DMS 273 treated with DMSO at 0.1 percent for 48 hours (cell line): ENCODE measurements around the gene SNCA.

Experiments
- DNase-seq: peaks from one replicate; lab custom pipeline; 2025; lab: John Stamatoyannopoulos, UW

The SNCA gene

DNA sequence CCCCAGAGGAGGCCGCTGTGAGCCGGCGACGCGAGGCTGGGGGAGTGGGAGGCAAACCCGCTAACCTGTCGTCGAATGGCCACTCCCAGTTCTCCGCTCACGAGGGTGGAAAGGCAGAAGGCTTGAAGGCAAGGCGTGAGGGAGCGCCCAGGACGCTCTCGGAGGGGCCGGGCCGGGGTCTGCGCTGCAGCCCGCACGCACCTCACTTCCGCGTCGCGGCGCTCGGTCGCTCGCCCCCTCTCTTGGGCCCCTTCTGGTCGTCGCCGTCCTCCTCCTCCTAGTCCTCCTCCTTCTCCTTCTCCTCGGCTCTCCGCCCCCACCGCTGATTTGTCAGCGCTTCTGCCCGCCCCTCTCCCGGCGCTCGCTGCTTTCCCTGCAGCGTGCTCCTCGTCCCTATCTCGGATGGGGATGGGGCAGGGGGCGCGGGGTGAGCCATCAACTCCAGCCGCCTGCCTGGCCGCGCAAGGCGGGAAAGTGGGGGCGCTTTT lies at the start of gene SNCA:
SNCA (minus strand) TSS at position 265 of the 488 bp plus-strand sequence. CDS start 1,494 bp downstream, outside the sequence.
- peak; percentile 59 for DNase-seq

DNA sequence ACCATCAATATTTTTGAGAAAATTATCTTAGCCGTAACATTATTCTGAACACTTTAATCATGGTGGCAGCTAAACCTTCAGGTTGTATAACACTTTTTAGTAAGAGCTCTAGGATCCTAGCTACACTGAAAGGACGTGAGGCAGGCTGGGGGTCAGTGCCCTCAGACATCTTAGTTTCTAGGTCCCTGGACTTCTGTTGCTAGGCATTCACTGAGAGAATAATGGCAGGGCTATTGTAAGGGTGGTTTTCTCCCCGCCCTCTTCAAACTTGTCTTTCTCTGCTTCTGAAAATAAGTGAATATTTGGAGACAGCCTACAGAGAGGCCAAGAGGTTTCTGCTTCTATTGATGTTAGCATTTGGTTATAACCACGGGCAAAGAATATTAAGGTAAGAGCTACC lies 42.3 kb upstream of the SNCA start:
- no peak for DNase-seq

GRCh38 chr4:89878611-89879010 lies 41.6 kb upstream of the SNCA start:
- no peak for DNase-seq

DNA sequence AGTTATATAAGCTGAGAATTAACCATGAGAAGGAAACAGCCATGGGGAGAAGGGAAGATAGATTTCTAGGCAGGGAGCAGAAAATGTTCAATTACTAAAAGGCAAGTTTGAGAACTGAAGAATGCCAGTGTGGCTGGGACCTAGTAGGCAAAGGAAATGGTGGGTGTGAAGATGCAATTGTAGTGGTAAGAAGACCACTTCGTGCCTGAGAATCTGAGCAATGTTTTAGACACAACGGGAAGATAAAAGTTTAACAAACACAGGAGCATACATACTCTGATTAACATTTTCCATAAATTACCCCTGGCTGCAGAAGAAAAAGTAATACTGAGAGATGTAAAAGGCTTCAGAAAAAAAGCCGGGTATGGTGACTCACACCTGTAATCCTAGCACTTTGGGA lies 39.6 kb upstream of the SNCA start:
- DNase-seq: no peak

- no peak for DNase-seq
These were observed 34.2 kb upstream of the SNCA start for GRCh38 chr4:89871211-89871610.

- DNase-seq: no peak
These were observed 32.1 kb upstream of the SNCA start for GRCh38 chr4:89868999-89869589.

DNA sequence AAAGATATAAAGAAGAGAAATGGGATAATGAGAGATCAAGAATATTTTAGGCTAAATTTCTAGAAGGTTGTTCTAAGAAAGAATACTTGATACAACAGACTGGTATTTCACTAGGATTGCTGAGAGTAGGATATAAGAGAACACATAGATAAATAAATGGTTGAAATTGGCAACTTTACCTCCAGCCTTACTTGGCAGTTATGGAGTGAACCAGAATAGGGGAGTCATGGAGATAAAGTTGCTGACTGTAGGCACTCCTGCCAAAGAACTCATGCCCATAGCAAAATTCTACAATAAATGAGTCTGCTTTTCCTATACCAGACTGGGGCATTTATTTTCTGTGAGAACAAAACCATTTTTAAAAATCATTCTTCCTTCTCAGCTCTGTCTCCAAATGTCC lies 31.3 kb upstream of the SNCA start:
- DNase-seq: no peak

DNA sequence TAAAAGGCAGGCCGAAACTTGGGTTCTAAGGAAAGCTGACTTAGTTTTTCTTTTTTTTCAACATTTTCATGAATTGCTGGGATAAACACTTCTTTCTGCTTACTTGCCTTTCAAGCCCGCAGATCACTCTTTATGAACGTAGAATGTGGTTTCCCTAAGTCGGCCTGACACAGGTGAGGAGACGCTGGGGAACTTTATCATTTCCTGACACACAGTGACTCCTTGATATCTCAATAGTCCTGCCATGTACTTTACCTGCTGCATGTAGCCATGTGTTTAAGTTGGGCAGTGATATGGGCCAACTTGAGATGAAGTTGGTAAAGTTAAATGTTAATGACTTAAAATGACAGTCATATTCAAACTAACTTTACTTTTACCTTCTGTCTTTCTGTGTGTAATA lies 26.6 kb upstream of the SNCA start:
- no peak for DNase-seq

- no peak for DNase-seq
These were observed 24.0 kb upstream of the SNCA start for GRCh38 chr4:89860971-89861370.

DNA sequence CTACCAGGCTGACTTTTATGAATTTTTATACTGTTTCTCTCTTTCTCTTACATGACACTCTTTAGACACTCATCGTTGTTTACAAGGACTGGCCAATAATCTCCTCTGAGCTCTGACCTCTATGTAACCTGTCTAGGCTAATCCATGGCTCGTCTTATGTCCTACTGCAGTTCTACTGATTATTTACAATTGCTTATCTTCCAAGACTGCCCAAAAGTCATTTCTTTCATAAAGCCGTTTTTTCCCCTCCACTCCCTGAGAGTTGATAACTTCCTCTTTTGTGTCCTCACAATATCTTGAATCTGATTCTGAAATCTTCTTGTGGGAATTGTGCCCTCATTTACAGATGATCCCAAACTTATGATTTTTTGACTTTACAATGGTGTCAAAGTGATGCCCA lies 18.3 kb upstream of the SNCA start:
- no peak for DNase-seq

DNA sequence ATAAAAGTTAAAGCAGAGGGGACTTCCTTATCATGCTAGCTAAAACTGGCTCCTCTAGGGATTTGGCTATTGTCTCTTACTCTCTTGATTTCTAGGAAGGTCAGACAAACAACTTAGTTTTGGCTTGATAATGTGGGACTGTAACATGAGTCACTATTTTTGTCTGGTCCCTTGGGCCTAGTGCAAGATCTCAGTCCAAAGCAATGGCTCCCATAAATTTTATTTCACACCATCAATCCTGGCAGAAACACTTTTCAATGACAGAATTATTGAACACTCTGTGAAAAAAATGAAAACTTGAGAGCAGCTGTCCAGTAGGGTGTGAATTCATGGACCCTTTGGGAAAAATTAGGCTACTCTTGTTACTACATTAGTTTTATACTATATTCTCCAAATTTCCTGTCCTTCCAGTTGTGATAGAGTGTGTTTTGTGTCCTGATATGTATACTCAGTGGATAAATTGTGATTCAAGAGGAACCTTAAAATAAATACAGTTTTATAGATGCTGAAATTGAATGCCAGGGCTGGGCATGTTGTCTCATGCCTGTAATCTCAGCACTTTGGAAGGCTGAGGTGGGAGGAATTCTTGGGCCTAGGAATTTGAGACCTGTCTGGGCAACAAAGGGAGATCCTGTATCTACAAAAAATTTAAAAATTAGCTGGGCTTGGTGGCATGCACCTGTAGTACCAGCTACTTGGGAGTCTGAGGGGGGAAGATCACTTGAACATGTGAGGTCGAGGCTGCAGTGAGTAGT lies 10.8 kb upstream of the SNCA start:
- DNase-seq: no peak

GRCh38 chr4:89839558-89839957 lies 2.6 kb upstream of the SNCA start:
- DNase-seq: no peak

GRCh38 chr4:89837993-89838390 lies 1.0 kb upstream of the SNCA start:
- DNase-seq: no peak

- DNase-seq: peak; percentile 33
These were observed 528 bp upstream of the SNCA start for GRCh38 chr4:89837385-89837992.

GRCh38 chr4:89836031-89836745 lies 773 bp downstream of the SNCA start:
- DNase-seq: no peak

GRCh38 chr4:89835413-89835812 lies 1.5 kb downstream of the SNCA start:
- no peak for DNase-seq

GRCh38 chr4:89834486-89835209 lies 2.3 kb downstream of the SNCA start:
- DNase-seq: no peak

DNA sequence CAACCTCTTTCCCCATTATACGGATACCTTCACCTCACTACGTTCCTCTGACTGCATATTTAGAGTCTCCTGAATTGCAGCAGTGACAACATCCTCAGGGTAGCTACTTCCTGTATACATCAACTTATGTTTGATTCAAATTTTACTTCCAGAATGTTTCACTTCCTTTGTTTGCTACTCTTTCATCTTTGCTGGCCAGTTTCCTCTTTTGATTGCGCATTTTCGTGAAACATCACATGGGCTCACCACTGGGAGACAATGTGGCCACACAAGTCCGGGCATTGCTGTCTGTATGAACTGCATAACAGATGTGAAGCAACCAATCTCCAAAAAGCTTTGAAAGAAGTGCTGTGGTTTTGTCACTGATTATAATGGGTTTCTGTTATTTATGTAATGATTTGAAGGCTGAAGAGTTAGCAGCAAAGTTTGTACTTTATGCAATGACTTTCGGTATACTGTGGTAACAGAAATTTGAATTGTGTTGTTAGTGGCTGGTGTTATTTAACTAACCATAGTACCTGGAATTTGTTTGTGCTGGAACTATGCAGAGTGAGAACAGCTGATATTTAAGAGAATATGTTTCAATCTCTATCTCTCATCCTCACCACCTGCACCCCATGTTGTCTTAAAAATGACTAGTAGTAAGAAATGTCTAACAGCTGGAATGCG lies 7.4 kb downstream of the SNCA start:
- no peak for DNase-seq

DNA sequence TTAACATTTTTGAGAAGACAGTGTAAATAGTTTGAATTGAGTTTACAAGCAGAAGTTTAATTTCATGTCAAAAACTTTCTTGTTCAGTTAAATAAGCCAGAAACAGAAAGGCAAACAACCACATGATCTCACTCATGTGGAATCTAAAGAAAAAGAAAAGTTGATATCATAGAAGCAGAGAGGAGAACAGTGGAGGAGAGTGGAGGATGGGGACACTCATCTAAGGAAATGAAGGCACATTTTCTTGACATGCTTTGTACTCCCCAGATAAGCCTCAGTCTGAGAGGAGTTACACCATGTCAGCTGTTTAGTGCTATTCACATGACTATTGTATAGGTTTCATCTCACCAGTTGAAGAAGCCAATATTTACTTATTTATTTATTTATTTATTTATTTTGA lies 13.5 kb downstream of the SNCA start:
- no peak for DNase-seq

GRCh38 chr4:89821612-89822011 lies 15.3 kb downstream of the SNCA start:
- no peak for DNase-seq

DNA sequence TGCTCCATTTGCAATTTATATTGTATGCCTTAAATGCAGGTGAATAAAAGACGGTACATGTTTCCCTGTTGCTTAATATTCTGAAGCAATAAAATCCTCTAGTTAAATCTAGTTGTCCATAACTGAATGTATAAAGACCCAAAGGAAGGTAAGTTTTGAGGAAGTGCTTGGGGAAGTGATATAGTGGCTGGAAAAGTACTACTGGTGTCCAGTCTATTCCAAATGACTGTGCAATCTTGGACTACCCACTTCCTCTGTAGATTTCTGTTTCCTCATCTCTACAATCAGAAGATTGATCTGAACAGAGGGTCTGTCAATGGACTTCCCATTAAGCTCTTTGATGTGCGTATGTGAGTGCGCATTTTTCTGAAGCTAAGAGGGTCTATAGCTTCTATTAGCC lies 17.0 kb downstream of the SNCA start:
- DNase-seq: no peak
